GM19452 (cell line): ENCODE results near the gene PTPRE.
"Not testable (repeated sequence)": the region's sequence is repeated elsewhere in the genome, so short reads cannot be mapped to it uniquely, and the experiment has no call there.

Experiments
- ATAC-seq: cut with Tn5 transposase; IDR thresholded peaks from one replicate; pipeline ENCODE4 v1.9.1; 2021; ENCODE audit not compliant: unreplicated experiment

Gene PTPRE

GRCh38 chr10:128087884-128088709, 181.2 kb downstream of the PTPRE start:
- ATAC-seq = no peak

- ATAC-seq = no peak
Measured at GRCh38 chr10:128091636-128092210, 184.8 kb downstream of the PTPRE start.

- ATAC-seq = no peak
Measured at GRCh38 chr10:128092454-128092853, 185.6 kb downstream of the PTPRE start.

GRCh38 chr10:128094596-128094995, 187.7 kb downstream of the PTPRE start:
- not testable (repeated sequence) for ATAC-seq

GRCh38 chr10:128095027-128095752, 188.3 kb downstream of the PTPRE start:
- ATAC-seq = no peak

GRCh38 chr10:128095753-128096469, 189.0 kb downstream of the PTPRE start:
- peak; percentile 44 for ATAC-seq

- no peak for ATAC-seq
Measured at GRCh38 chr10:128096486-128097199, 189.7 kb downstream of the PTPRE start.

- ATAC-seq = no peak
Measured at GRCh38 chr10:128097783-128098182, 190.9 kb downstream of the PTPRE start.

- ATAC-seq = no peak
Measured at GRCh38 chr10:128098631-128099030, 191.7 kb downstream of the PTPRE start.

- no peak for ATAC-seq
Measured at GRCh38 chr10:128099901-128100300, 193.0 kb downstream of the PTPRE start.

- no peak for ATAC-seq
Measured at GRCh38 chr10:128101901-128102300, 195.0 kb downstream of the PTPRE start.

- no peak for ATAC-seq
Measured at GRCh38 chr10:128102480-128103228, 195.8 kb downstream of the PTPRE start.

- ATAC-seq = no peak
Measured at GRCh38 chr10:128103229-128103714, 196.4 kb downstream of the PTPRE start.

GRCh38 chr10:128105383-128105782, 198.5 kb downstream of the PTPRE start:
- ATAC-seq = no peak

GRCh38 chr10:128109707-128110106, 202.8 kb downstream of the PTPRE start:
- ATAC-seq = no peak

- ATAC-seq = no peak
Measured at GRCh38 chr10:128110339-128110738, 203.4 kb downstream of the PTPRE start.

- no peak for ATAC-seq
Measured at GRCh38 chr10:128111696-128112095, 204.8 kb downstream of the PTPRE start.

GRCh38 chr10:128113026-128113425, 206.1 kb downstream of the PTPRE start:
- ATAC-seq = no peak

GRCh38 chr10:128114901-128115300, 208.0 kb downstream of the PTPRE start:
- no peak for ATAC-seq

GRCh38 chr10:128115356-128115755, 208.5 kb downstream of the PTPRE start:
- ATAC-seq = no peak
